Ureter (tissue), 1 donor: Measurements from ENCODE around the gene THRB. TPM values are rescaled to one million over a fixed set of nuclear protein-coding genes. Genes with fewer than 3 reads are reported as not detected.

Source experiments
- DNase-seq: peaks from one replicate; pipeline ENCODE4 v3.0.0-alpha.2; 2020; ENCODE audit warnings: low spot score
- total RNA-seq: library from RNA; stranded (reverse); gene quantifications from one replicate; pipeline ENCODE4 v1.2.4, GENCODE V29; 2023
- donor health status: DM: yes; HTN: yes; CAD: no.

THRB gene
- total RNA-seq, 1 donor from 2014 or later, result 36.8 TPM

GRCh38 chr3:24512564-24513197 lies 18.0 kb upstream of the THRB start:
- DNase-seq, result no peak

DNA sequence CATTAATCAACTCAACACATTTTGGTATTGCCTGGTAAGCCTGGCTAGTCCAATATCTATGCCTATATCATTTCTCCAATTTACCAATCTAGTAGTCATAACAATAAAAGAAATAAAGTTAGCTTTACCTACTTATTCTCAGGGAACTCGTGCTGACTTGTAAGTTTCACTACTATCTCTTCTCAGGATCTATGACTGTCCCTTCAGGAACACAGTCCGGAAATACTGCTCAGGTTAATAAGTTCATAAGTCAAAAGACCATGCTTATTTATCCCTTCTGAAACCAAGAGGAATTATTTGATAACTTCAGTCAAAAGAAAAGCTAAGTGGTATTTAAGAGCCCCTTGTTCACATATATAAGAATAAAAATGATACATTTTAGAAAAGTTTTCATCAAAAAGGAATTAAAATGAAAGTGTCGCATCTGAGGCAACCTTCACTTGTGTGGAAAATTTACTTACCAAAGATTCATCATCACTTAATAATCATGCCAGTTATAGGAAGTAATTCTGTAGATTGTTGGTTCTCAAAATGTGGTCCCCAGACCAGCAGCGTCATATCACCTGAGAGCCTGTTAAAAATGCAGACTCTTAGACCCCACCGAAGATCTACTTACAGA lies 15.5 kb upstream of the THRB start:
- DNase-seq, result no peak

- DNase-seq, result no peak
Observed at GRCh38 chr3:24508423-24508839, 13.8 kb upstream of the THRB start.

- no peak for DNase-seq
Observed at GRCh38 chr3:24507776-24508422, 13.2 kb upstream of the THRB start.

DNA sequence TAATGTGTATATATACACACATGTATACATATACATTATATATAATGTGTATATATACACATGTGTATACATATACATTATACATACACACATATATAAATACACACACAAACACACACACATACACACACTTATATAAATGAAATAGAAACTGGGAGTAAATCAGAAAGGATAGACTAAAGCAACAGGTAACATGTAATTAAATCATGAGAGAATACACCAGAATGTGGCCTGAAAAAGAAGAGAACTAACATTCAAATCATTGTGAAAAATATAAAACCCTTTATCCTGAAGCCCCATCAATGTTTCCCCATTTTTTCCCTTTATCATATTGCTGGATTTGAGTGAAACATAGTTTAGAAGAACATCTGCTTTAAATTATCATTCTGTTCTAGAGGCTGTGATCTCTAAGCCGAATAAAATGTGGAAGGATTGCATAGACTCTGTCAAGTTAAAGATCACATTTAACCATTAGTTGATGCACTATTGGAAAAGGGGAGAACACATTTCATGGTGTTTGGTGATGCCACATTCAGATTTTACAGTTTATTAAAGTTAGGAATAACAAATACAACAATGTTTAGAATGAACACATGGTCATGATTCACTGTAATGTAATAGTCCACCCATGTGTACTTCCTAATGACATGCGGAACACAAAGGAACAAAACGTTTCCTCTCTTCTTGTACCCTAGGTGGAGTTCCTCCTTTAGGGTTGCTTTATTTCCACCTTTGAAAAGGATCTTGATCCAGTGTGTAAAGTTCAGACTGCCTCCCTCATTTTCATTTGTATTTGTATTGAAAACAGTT lies 12.5 kb upstream of the THRB start:
- no peak for DNase-seq

GRCh38 chr3:24505691-24506550 lies 11.3 kb upstream of the THRB start:
- DNase-seq, result no peak

DNA sequence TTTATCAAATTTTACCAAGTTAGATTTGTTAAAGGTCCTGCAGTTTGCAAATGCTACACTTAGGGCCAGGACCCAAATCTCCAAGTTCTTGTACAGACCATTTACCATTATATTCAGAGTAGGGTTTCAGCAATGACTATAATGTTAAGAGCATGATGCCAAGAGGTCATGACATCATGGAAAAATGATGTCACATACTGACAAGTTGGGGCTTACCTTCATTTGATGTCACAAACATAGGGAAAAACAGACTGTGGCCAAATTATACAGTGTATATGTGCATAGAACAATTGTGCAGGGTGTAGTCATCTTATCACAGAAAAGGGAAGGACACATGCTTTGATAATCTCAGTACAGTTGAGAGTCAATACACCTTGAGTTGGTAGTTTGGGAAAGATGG lies 10.1 kb upstream of the THRB start:
- DNase-seq, result no peak

GRCh38 chr3:24503616-24504113 lies 9.0 kb upstream of the THRB start:
- no peak for DNase-seq

GRCh38 chr3:24502690-24503089 lies 8.0 kb upstream of the THRB start:
- no peak for DNase-seq

DNA sequence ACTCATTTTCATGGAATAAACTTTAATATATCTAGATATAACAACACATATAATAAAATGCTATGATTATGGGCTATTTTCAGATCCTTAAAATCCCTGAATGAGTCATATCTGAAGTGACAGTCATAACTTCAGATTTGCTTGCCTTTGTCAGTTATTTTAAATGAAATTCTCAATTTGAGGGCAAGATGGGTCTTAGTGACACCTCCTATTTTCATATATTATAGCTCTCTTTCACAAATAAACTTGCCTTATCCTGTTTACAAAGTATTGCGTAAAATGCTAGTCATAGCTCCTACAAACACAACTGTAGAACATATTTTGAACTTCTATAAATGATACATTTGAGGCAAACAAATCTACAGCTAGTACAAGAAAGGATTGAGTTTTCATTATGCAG lies 6.2 kb upstream of the THRB start:
- no peak for DNase-seq

GRCh38 chr3:24499991-24500390 lies 5.3 kb upstream of the THRB start:
- no peak for DNase-seq

DNA sequence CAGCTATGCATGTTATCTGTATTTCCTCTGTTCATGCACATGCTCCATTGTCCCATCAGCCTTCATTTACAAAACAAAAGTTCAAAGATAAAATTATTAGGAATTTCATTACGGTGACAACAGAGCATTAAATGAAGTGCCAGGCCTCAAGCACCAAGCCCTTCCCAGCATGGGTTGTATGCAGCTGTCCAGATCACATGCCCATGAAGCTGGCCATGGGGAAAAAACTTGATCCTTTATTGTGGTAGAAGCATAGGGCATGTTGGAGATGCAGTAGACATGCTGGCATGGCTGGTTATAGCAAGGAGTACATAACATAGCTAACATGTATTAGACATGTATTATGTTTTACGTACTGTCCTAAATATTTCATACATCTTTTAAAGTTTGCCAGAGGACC lies 4.1 kb upstream of the THRB start:
- DNase-seq, result no peak

- DNase-seq, result no peak
Observed at GRCh38 chr3:24498391-24498790, 3.7 kb upstream of the THRB start.

GRCh38 chr3:24497942-24498341 lies 3.3 kb upstream of the THRB start:
- no peak for DNase-seq

DNA sequence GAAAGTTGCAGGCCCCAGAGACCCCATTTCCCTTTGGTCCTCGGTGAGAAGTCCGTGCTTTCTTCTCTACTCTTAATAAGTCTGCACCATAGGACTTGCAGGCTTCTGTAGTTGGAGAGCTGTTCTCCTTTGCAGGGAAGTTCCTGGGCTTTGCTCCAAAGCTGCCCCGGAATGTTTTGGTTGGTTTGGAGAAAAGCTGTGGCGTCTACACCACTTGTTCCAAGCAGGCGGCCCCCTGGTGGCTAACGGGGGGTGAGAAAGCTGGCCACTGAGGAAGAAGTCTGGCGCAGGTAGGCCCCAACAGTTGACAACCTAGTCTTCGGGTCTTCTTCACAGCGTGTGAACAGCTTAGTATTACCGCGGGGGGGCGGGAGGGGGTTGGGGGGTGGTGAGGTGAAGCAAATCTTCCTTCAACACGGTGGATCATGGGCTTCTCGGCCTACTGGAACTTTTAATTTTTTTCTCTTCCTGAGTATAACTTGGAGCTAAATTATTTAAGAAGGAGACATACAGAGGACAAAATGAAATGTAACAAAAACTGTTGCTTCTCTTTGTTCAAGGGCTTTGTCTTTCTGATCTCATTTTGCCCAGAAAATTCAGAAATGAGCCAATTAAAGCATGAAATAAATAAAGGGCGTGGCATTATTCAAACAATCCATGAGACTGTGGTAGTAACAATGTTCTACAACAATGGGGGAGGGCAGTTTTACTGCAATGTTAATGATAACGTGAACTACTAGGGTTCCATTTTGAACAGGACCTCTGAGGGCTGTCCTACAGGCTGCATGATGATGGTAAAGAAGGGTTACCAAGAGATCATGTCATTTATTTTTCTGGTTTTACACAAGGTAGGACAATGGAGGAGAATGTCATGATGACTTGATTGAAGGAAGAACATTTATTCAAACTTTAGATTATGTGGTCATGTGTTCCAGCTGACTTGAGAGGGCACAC lies 2.2 kb upstream of the THRB start:
- peak; percentile 81 for DNase-seq

GRCh38 chr3:24495326-24495994 lies 810 bp upstream of the THRB start:
- peak; percentile 65 for DNase-seq

DNA sequence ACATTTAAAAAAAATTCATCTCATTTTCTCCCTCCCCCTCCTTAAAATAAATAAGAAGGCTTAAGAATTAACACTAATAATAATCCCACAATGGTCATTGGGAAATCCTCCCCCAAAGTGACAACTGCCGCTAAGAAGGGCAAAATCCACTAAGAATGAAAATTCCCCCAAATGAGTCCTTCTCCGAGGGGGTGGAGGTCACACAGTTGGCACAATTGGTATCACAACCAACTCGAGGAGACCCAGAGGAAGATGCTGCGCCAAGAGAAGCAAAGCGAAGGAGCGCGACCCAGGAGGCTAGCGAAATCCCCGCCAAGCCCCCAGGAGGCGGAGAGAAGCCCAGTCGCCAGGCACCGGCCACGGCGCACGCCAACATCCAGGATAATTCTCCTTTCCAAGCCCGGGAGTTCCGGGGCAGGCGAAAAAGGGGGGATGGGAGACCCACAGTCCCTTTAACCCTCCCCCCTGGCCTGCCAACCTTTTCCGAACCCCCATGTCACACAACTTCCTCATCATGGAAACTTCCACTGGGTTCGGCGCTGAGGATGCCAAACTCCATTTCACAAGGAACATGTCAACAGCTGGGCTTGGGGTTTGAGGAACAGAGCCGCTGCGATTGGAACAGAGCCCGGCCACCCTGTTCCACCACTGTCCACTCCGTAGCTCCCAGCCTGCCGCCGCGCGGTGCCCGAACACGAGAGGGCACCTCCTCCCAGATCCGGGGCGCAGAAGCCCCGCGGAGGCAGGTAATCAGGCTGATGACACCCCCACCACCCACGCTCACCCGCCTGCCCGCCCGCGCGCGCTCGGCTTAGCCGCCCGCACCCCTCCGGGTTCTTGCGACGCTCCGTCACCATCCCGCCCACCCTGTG lies 668 bp downstream of the THRB start:
- peak; percentile 75 for DNase-seq

DNA sequence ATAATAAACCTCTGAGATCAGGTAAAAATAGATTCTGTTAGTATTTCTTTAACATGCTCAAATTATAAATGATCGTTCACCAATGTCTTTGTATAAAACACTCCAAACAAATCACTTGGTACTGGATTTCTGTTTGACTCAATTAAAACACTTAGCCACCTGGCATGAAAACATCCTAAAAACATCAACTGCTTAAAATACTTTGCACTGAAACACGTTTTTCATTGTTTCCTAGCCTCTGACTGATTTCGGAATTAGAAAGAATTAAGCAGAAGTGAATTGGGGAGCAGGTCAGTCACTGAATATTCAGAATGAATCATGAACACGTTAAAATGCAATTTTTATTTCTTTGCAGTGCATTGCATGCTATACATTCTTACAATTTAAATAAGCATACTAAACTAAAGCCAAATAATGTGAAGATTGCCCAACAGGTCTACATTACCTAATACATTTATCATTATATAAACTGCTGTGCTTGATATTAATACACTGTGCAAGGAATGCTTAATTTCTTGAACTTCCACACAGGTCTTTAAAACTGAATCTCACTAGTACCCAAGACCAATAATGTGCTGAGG lies 1.6 kb downstream of the THRB start:
- DNase-seq, result no peak
